ENCODE measurements around the gene TRIM44. TPM values are rescaled to one million over a fixed set of nuclear protein-coding genes. Genes with fewer than 3 reads are reported as not detected.

Gene TRIM44
- total and polyA plus RNA-seq, 10 of the 15 experiments (the other 5 are each of a cell fraction or from before 2014, with no cell fraction given), result 6.7 to 93.0 (median 27.6) TPM

DNA sequence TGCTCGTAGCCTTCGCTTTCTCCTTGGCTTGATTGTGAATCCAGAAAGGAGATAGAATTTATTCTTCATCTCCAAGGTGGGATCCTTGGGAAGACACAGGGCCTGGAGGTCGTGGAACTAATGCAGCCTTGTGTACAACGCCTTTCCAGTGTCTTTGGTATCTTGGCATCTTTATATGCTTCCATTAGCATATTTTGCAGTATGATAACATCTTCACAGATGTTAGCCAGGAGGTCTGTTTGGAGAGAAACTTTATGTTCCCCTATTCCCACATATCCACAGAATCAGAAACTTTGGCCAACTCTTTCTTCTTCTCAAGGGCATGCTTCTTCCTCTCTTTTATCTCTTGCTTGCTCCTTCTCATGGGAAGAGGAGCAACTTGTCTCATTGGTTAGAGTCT, 101.2 kb downstream of the TRIM44 start (continued):
- TF ChIP-seq, protein P1, sequence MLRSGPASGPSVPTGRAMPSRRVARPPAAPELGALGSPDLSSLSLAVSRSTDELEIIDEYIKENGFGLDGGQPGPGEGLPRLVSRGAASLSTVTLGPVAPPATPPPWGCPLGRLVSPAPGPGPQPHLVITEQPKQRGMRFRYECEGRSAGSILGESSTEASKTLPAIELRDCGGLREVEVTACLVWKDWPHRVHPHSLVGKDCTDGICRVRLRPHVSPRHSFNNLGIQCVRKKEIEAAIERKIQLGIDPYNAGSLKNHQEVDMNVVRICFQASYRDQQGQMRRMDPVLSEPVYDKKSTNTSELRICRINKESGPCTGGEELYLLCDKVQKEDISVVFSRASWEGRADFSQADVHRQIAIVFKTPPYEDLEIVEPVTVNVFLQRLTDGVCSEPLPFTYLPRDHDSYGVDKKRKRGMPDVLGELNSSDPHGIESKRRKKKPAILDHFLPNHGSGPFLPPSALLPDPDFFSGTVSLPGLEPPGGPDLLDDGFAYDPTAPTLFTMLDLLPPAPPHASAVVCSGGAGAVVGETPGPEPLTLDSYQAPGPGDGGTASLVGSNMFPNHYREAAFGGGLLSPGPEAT (IDR thresholded peaks at IDR 0.05; ENCODE audit: low read depth), result no peak

GRCh38 chr11:35764417-35764816, 101.8 kb downstream of the TRIM44 start:
- no peaks in the 10 kb centered on the region; a peak in 2 of 4 replicates for H3K36me3 ChIP-seq (ENCODE audit: control insufficient read depth in 2 of 2, insufficient read depth in 2 of 2, low read length in 1 of 2)
- no peak overlapping the region for H2AFZ ChIP-seq (ENCODE audit: control insufficient read depth, low read depth, low read length)
- intact Hi-C loops (cut with micrococcal nuclease; ENCODE audit: unreplicated experiment), result no loop called here
- no peak overlapping the region for H3K9ac ChIP-seq (ENCODE audit: control insufficient read depth, insufficient read depth, low read length)
- RAD21 ChIA-PET (ENCODE audit: unreplicated experiment), result interaction anchor here (0.5 kb wide), 1 partner anchor 18 kb away, joined by 3 read pairs; no protein-coding TSS in a partner anchor
- POLR2A ChIA-PET, result no interaction called here
- in situ Hi-C loops (cut with MboI), result no loop called here
- H4K20me1 ChIP-seq (ENCODE audit: control insufficient read depth, insufficient read depth), result no peaks in the 10 kb centered on the region
- no peak overlapping the region for H3K4me3 ChIP-seq
- FAIRE-seq, result no peak
- H3K4me2 ChIP-seq (ENCODE audit: control insufficient read depth, insufficient read depth), result no peak overlapping the region
- H3K4me1 ChIP-seq (ENCODE audit: control insufficient read depth, insufficient read depth, low read length), result no peaks in the 10 kb centered on the region
- DNase-seq (ENCODE audit: low read depth, low spot score), result no peak
- no TSS peak for BruUV-seq (replicated peaks)
- 92% methylated on average over 6 of the region's 6 CpGs for WGBS (ENCODE audit: insufficient coverage, insufficient replicate concordance, low lambda C conversion rate, missing lambda C conversion rate)
- H3K27me3 ChIP-seq (replicated peaks in 1 of 2; ENCODE audit: control insufficient read depth in 2 of 2, insufficient read depth in 2 of 2, low read length in 1 of 2), result no peaks in the 10 kb centered on the region
- TF ChIP-seq POU2F2 (IDR thresholded peaks at IDR 0.05; ENCODE audit: borderline replicate concordance, low read depth, low read length), result no peak
- TF ChIP-seq SMARCA5 (IDR thresholded peaks at IDR 0.05), result no peak
- no peak for TF ChIP-seq MEF2B (IDR thresholded peaks at IDR 0.05; ENCODE audit: partially characterized antibody, poor library complexity, severe bottlenecking)
- no peak for TF ChIP-seq YY1 (IDR thresholded peaks at IDR 0.05; ENCODE audit: low read depth, low read length)
- no peak for TF ChIP-seq SREBF2 (IDR thresholded peaks at IDR 0.05; ENCODE audit: low read length)
- no peak for TF ChIP-seq RBBP5 (conservative IDR thresholded peaks at IDR 0.05)
- TF ChIP-seq SRF (IDR thresholded peaks at IDR 0.05; ENCODE audit: low read depth in 2 of 2, low read length in 2 of 2), result no peak
- no peak for TF ChIP-seq IKZF2 (IDR thresholded peaks at IDR 0.05)
- no peak for TF ChIP-seq BHLHE40 (IDR thresholded peaks at IDR 0.05; ENCODE audit: borderline replicate concordance in 1 of 2, low read depth in 2 of 2, low read length in 1 of 2)
- TF ChIP-seq, protein P2, sequence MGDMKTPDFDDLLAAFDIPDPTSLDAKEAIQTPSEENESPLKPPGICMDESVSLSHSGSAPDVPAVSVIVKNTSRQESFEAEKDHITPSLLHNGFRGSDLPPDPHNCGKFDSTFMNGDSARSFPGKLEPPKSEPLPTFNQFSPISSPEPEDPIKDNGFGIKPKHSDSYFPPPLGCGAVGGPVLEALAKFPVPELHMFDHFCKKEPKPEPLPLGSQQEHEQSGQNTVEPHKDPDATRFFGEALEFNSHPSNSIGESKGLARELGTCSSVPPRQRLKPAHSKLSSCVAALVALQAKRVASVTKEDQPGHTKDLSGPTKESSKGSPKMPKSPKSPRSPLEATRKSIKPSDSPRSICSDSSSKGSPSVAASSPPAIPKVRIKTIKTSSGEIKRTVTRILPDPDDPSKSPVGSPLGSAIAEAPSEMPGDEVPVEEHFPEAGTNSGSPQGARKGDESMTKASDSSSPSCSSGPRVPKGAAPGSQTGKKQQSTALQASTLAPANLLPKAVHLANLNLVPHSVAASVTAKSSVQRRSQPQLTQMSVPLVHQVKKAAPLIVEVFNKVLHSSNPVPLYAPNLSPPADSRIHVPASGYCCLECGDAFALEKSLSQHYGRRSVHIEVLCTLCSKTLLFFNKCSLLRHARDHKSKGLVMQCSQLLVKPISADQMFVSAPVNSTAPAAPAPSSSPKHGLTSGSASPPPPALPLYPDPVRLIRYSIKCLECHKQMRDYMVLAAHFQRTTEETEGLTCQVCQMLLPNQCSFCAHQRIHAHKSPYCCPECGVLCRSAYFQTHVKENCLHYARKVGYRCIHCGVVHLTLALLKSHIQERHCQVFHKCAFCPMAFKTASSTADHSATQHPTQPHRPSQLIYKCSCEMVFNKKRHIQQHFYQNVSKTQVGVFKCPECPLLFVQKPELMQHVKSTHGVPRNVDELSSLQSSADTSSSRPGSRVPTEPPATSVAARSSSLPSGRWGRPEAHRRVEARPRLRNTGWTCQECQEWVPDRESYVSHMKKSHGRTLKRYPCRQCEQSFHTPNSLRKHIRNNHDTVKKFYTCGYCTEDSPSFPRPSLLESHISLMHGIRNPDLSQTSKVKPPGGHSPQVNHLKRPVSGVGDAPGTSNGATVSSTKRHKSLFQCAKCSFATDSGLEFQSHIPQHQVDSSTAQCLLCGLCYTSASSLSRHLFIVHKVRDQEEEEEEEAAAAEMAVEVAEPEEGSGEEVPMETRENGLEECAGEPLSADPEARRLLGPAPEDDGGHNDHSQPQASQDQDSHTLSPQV (IDR thresholded peaks at IDR 0.05), result no peak
- TF ChIP-seq STAT1 (conservative IDR thresholded peaks at IDR 0.05), result no peak
- TF ChIP-seq EED (IDR thresholded peaks at IDR 0.05; ENCODE audit: low read depth), result no peak
- no peak for TF ChIP-seq RFX5 (IDR thresholded peaks at IDR 0.05; ENCODE audit: low read depth, low read length)
- no peak for TF ChIP-seq MTA3 (IDR thresholded peaks at IDR 0.05; ENCODE audit: borderline replicate concordance, low read length)
- no peaks in the 10 kb centered on the region for H3K79me2 ChIP-seq (ENCODE audit: control insufficient read depth, insufficient read depth, low read length)
- H3K9me3 ChIP-seq (replicated peaks; ENCODE audit: control insufficient read depth, insufficient read depth, low read length), result no peaks in the 10 kb centered on the region
- no peak overlapping the region for H3K27ac ChIP-seq (ENCODE audit: control insufficient read depth, insufficient read depth)
- SMC1A ChIA-PET (ENCODE audit: uncharacterized antibody, unreplicated experiment), result interaction anchor here (1.4 to 1.6 kb wide), 2 partner anchors 21 to 30 kb away, joined by 3 to 5 read pairs; no protein-coding TSS in a partner anchor
- CTCF ChIA-PET, result no interaction called here
- ATAC-seq, result no peak
